ENCODE measurements around the gene SEC31A. TPM values are rescaled to one million over a fixed set of nuclear protein-coding genes. Genes with fewer than 3 reads are reported as not detected.

Gene SEC31A
- total and polyA plus RNA-seq, 10 donors: 63.6 to 204 (median 146) TPM

DNA sequence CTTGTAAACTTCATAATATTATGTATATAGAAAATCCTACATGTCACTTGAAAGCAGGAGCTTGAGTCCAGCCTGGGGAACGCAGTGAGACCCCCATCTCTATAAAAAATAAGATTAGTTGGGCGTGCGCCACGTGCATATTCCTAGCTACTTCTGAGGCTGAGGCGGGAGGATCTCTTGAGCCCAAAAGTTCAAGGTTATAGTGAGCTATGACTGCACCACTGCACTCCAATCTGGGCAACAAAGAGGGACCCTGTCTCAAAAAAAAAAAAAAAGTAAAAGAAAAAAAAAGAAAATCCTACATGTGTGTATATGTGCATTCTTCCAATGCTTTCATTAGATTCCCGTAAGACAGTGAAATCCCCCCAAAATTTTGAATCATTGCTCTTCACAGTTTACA lies 1.7 kb downstream of the SEC31A start:
- Histone ChIP-seq H3K36me3 (peaks cover 0 to 17% (median 8%) of the 10 kb centered on the region in 6 donors), H3K4me1 (peaks cover 27 to 74% (median 43%) of the 10 kb centered on the region in 6 donors), H3K27ac (peak overlapping the region in 2 of 8 donors; percentile 98), H3K4me3 (peak overlapping the region in 6 of 8 donors; percentile 59 to 79 (median 70)), H3K27me3 (replicated peaks in 1 of 7) (no peaks in the 10 kb centered on the region), H3K9me3 (no peaks in the 10 kb centered on the region)
- TF ChIP-seq POLR2A (IDR thresholded peaks at IDR 0.05) (no peak), POLR2AphosphoS5 (IDR thresholded peaks at IDR 0.05) (no peak)
- TF ChIP-seq, protein P1, sequence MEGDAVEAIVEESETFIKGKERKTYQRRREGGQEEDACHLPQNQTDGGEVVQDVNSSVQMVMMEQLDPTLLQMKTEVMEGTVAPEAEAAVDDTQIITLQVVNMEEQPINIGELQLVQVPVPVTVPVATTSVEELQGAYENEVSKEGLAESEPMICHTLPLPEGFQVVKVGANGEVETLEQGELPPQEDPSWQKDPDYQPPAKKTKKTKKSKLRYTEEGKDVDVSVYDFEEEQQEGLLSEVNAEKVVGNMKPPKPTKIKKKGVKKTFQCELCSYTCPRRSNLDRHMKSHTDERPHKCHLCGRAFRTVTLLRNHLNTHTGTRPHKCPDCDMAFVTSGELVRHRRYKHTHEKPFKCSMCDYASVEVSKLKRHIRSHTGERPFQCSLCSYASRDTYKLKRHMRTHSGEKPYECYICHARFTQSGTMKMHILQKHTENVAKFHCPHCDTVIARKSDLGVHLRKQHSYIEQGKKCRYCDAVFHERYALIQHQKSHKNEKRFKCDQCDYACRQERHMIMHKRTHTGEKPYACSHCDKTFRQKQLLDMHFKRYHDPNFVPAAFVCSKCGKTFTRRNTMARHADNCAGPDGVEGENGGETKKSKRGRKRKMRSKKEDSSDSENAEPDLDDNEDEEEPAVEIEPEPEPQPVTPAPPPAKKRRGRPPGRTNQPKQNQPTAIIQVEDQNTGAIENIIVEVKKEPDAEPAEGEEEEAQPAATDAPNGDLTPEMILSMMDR (IDR thresholded peaks at IDR 0.05 in 8 of 11, conservative IDR thresholded peaks at IDR 0.05 in 3 of 11): no peak
- intact Hi-C loops (cut with DNase I; ENCODE audit: low total_unique reads): no loop called here
- 78 to 89% (median 87%) methylated on average over 6 of the region's 6 CpGs for WGBS, 5 donors
- DNase-seq: no peak

DNA sequence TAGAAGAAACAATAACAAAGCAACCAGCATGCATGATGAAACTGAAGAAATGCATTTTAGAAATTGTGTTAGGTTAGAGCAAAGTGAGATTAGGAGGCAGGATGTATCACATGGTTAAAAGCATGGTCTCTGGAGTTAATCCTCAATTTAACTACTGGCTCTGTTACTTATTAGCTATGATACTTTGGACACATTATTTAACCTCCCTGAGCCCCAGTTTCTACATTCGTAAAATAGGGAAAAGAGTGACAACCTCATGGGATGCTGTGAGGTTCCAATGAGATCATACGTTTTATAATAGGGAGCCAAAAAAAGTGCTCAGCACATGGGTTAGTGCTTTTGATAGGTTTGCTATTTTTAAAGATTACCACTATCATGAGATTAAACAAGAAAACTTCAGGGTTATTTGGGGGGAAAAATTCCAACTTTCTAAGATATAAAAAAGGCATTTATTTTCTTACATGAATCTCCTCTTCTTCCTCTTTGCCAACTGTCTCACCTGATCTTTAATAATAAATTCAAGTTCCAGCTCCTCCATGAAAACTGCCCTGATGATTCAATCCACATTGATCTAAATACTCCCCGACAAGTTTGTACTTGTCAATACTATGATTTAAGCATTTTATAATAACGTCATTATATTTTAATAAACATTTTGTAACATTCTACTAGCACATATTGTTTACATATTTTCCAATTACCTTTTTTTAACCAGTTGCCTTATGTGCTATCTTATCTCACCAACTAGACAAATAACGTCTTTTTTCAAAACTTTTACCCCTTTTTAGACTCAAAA lies 4.6 kb downstream of the SEC31A start:
- 72 to 87% (median 82%) methylated on average over 5 of the region's 5 CpGs for WGBS, 5 donors
- peaks cover 20 to 87% (median 40%) of the 10 kb centered on the region in 6 donors for H3K4me1 ChIP-seq
- no peak for DNase-seq
- no peaks in the 10 kb centered on the region for H3K27me3 ChIP-seq (replicated peaks in 1 of 7)
- no peak overlapping the region for H3K4me3 ChIP-seq
- no peak overlapping the region for H3K27ac ChIP-seq
- TF ChIP-seq, protein P1 (IDR thresholded peaks at IDR 0.05 in 8 of 11, conservative IDR thresholded peaks at IDR 0.05 in 3 of 11): no peak
- TF ChIP-seq POLR2A (IDR thresholded peaks at IDR 0.05) (no peak), POLR2AphosphoS5 (IDR thresholded peaks at IDR 0.05) (no peak)
- H3K9me3 ChIP-seq: no peaks in the 10 kb centered on the region
- intact Hi-C loops (cut with DNase I; ENCODE audit: low total_unique reads): no loop called here
- peaks cover 0 to 16% (median 2%) of the 10 kb centered on the region in 6 donors for H3K36me3 ChIP-seq

DNA sequence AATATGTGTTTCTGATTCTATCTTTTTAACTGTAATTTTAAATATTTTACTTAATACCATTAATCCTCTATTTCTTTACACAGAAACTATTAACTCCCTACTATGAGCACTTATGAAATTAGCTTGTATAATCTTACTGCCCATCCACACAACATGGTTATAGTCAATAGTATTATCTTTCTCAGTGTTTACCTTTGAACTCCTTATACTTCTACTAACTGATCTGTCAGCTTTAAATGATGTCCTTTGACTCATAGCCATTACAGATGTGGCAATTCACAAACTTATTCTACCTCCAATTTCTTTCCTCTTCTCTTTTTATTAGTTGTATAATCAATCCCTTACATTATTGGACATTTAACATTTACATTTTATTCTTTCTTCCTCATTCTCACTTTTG lies 5.5 kb downstream of the SEC31A start:
- H3K36me3 ChIP-seq: peaks cover 0 to 25% (median 8%) of the 10 kb centered on the region in 6 donors
- H3K9me3 ChIP-seq: no peaks in the 10 kb centered on the region
- peaks cover 20 to 93% (median 41%) of the 10 kb centered on the region in 6 donors for H3K4me1 ChIP-seq
- no peaks in the 10 kb centered on the region for H3K27me3 ChIP-seq (replicated peaks in 1 of 7)
- no peak for DNase-seq
- H3K27ac ChIP-seq: no peak overlapping the region
- H3K4me3 ChIP-seq: no peak overlapping the region
- no peak for TF ChIP-seq POLR2A (IDR thresholded peaks at IDR 0.05)
- TF ChIP-seq POLR2AphosphoS5 (IDR thresholded peaks at IDR 0.05): no peak
- TF ChIP-seq, protein P1 (IDR thresholded peaks at IDR 0.05 in 8 of 11, conservative IDR thresholded peaks at IDR 0.05 in 3 of 11): no peak
- intact Hi-C loops (cut with DNase I; ENCODE audit: low total_unique reads): no loop called here

DNA sequence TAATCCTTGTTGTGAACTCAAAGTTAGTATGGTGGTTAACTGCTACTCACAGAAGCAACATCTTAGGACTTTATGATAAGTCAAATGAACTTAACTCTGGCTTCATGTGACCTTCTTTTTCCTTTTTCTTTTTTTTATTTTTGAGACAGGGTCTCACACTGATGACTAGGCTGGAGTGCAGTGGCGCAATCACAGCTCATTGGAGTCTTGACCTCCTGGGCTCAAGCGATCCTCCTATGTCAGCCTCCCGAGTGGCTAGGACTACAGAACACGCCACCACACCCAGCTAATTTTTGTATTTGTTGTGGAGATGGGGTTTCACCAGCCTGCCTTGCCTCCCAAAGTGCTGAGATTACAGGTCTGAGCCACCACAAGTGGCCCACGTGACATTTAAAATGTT lies 22.4 kb downstream of the SEC31A start:
- Histone ChIP-seq H3K4me3 (no peak overlapping the region), H3K27me3 (replicated peaks in 1 of 7) (no peaks in the 10 kb centered on the region), H3K9me3 (no peaks in the 10 kb centered on the region), H3K4me1 (peaks cover 4 to 31% (median 17%) of the 10 kb centered on the region in 6 donors), H3K36me3 (peaks cover 2 to 100% (median 88%) of the 10 kb centered on the region in 6 donors), H3K27ac (no peak overlapping the region)
- 93 to 99% (median 97%) methylated on average over 5 of the region's 5 CpGs for WGBS, 5 donors
- DNase-seq: no peak
- TF ChIP-seq POLR2AphosphoS5 (IDR thresholded peaks at IDR 0.05) (no peak), POLR2A (IDR thresholded peaks at IDR 0.05) (no peak)
- TF ChIP-seq, protein P1 (IDR thresholded peaks at IDR 0.05 in 8 of 11, conservative IDR thresholded peaks at IDR 0.05 in 3 of 11): no peak
- intact Hi-C loops (cut with DNase I; ENCODE audit: low total_unique reads): no loop called here
